GM12878 (cell line): ENCODE measurements around the gene LFNG. TPM values are rescaled to one million over a fixed set of nuclear protein-coding genes. Genes with fewer than 3 reads are reported as not detected.

Experiments
- ATAC-seq: fragments of 200-7000 bp; cut with Tn5 transposase; 3 replicates; pipeline ENCODE4 v1.9.1; 2020; ENCODE audit warnings: mild to moderate bottlenecking, moderate library complexity
- BruUV-seq: library from RNA; stranded (reverse); fragments of 400-500 nt; replicated peaks from 2 replicates; lab custom pipeline; 2021; lab: Mats Ljungman, UMichigan
- CTCF ChIA-PET: fragments of 300-600 bp; sonication (Branson Sonifier 250); formaldehyde crosslinking; extraction: SDS; loops from one replicate; lab custom pipeline; 2021; ENCODE audit warnings: inconsistent platforms; lab: Yijun Ruan, JAX
- POLR2A ChIA-PET: fragments of 350-600 bp; formaldehyde crosslinking; extraction: SDS; loops from one replicate; lab custom pipeline; 2021; ENCODE audit warnings: inconsistent platforms; lab: Charles Lee
- RAD21 ChIA-PET: fragments of 300-600 bp; sonication (Branson Sonifier 250); formaldehyde crosslinking; loops from one replicate; lab custom pipeline; 2023; ENCODE audit warnings: antibody characterized with exemption; ENCODE audit not compliant: unreplicated experiment; lab: Charles Lee
- SMC1A ChIA-PET: fragments of 300-600 bp; sonication (Branson Sonifier 250); formaldehyde crosslinking; loops from one replicate; lab custom pipeline; 2023; ENCODE audit not compliant: unreplicated experiment, uncharacterized antibody; lab: Charles Lee
- DNase-seq: peaks from one replicate; pipeline ENCODE4 v3.0.0-alpha.2; 2011; ENCODE audit warnings: low read depth, low spot score
- FAIRE-seq: peaks from 3 replicates; lab custom pipeline; 2011; peaks lifted over from hg19 to GRCh38; lab: Jason Lieb, UNC
- H2AFZ ChIP-seq: 2 replicates; pipeline ENCODE4 v1.6.0; 2011; ENCODE audit warnings: low read depth, low read length, control low read depth; ENCODE audit not compliant: control insufficient read depth
- H3K27ac ChIP-seq: 2 replicates; pipeline ENCODE4 v1.5.1; 2011; ENCODE audit warnings: control low read depth; ENCODE audit not compliant: control insufficient read depth, insufficient read depth
- H3K27me3 ChIP-seq, 2 experiments: replicated peaks in 1 of 2; 2 replicates each; pipeline versions ENCODE4 v1.6.0 to v1.6.1; 2011; ENCODE audit warnings: low read length in 1 of 2; ENCODE audit not compliant: control insufficient read depth in 2 of 2, insufficient read depth in 2 of 2
- H3K36me3 ChIP-seq, 2 experiments: 2 replicates each; pipeline ENCODE4 v1.5.1; 2011; ENCODE audit warnings: low read length in 1 of 2; ENCODE audit not compliant: control insufficient read depth in 2 of 2, insufficient read depth in 2 of 2
- H3K4me1 ChIP-seq: 2 replicates; pipeline ENCODE4 v1.6.1; 2011; ENCODE audit warnings: mild to moderate bottlenecking, low read length, moderate library complexity, mixed read lengths; ENCODE audit not compliant: control insufficient read depth, insufficient read depth
- H3K4me2 ChIP-seq: 2 replicates; pipeline ENCODE4 v1.6.0; 2011; ENCODE audit warnings: control low read depth; ENCODE audit not compliant: control insufficient read depth, insufficient read depth
- H3K4me3 ChIP-seq: fragments of 200-600 bp; sonication (generic); 2 replicates; pipeline ENCODE4 v1.5.1; 2016
- H3K79me2 ChIP-seq: 2 replicates; pipeline ENCODE4 v1.6.0; 2011; ENCODE audit warnings: low read length; ENCODE audit not compliant: control insufficient read depth, insufficient read depth
- H3K9ac ChIP-seq: 2 replicates; pipeline ENCODE4 v1.8.0; 2011; ENCODE audit warnings: low read length, control low read depth, mixed read lengths; ENCODE audit not compliant: control insufficient read depth, insufficient read depth
- H3K9me3 ChIP-seq: replicated peaks from 3 replicates; pipeline ENCODE4 v1.5.1; 2011; ENCODE audit warnings: mild to moderate bottlenecking, low read length; ENCODE audit not compliant: control insufficient read depth, insufficient read depth
- H4K20me1 ChIP-seq: 2 replicates; pipeline ENCODE4 v1.6.0; 2011; ENCODE audit not compliant: control insufficient read depth, insufficient read depth
- CEBPB ChIP-seq, 2 experiments: fragments of 150-350 bp in 1 of 2; IDR thresholded peaks; 2 replicates each; pipeline ENCODE4 v1.6.1; 2012 to 2014; ENCODE audit warnings: low read depth in 2 of 2, low read length in 2 of 2, borderline replicate concordance in 1 of 2, inconsistent platforms in 1 of 2
- FOS ChIP-seq: IDR thresholded peaks from 3 replicates; pipeline ENCODE4 v1.6.1; 2011; ENCODE audit warnings: borderline replicate concordance; ENCODE audit not compliant: insufficient read length; ENCODE audit errors: extremely low read depth
- KLF5 ChIP-seq: fragments of 450-650 bp; IDR thresholded peaks from 2 replicates; pipeline ENCODE4 v1.6.1; 2014; ENCODE audit warnings: mild to moderate bottlenecking; ENCODE audit not compliant: partially characterized antibody
- MTA3 ChIP-seq: IDR thresholded peaks from 2 replicates; pipeline ENCODE4 v1.6.1; 2012; ENCODE audit warnings: low read length, inconsistent platforms, borderline replicate concordance
- NR2C1 ChIP-seq: fragments of 450-650 bp; IDR thresholded peaks from 2 replicates; pipeline ENCODE4 v1.6.1; 2017; ENCODE audit warnings: antibody characterized with exemption, mild to moderate bottlenecking, moderate library complexity
- NR2F1 ChIP-seq: fragments of 450-650 bp; conservative IDR thresholded peaks from 2 replicates; pipeline ENCODE4 v1.6.1; 2017; ENCODE audit warnings: mild to moderate bottlenecking
- TBL1XR1 ChIP-seq: IDR thresholded peaks from 2 replicates; pipeline ENCODE4 v1.6.1; 2012; ENCODE audit warnings: low read depth, low read length, improper control_type of control experiment
- ZNF207 ChIP-seq: fragments of 450-650 bp; IDR thresholded peaks from 2 replicates; pipeline ENCODE4 v1.6.1; 2014; ENCODE audit warnings: antibody characterized with exemption, mild to moderate bottlenecking, borderline replicate concordance
- WGBS: methylation state at CpG from one replicate; pipeline ENCODE4 v1.1.6; 2016; ENCODE audit warnings: low lambda C conversion rate; ENCODE audit not compliant: insufficient replicate concordance, insufficient coverage; ENCODE audit errors: missing lambda C conversion rate; 5-methylcytosine and 5-hydroxymethylcytosine counted together
- in situ Hi-C: fragments of 300-500 bp; cut with MboI; formaldehyde crosslinking; loops from 9 replicates; pipeline ENCODE4 v1.14.3; 2018; ENCODE audit warnings: mixed read lengths
- intact Hi-C: fragments of 100-400 bp; cut with micrococcal nuclease; formaldehyde crosslinking; loops from one replicate; pipeline ENCODE4 v1.14.2; 2022; ENCODE audit not compliant: unreplicated experiment
- polyA plus RNA-seq, 11 experiments: library from polyadenylated mRNA; depleted of rRNA in 4 of 11; unstranded in 6 of 11; stranded (reverse) in 5 of 11; fragments of >200 nt; fragmentation: Nextera tagmentation in 4 of 11; fragmentation: Illumina TruSeq in 1 of 11; extraction: Ambion mirVana in 4 of 11; extraction: Trizol in 1 of 11; gene quantifications; 1 replicate in 1 of 11; 2 replicates in 10 of 11; pipeline versions ENCODE4 v1.2.1 to v1.2.3, GENCODE V29; 2011 to 2016; ENCODE audit warnings: inconsistent platforms in 2 of 11, missing spikeins in 2 of 11, low read depth in 1 of 11
- total RNA-seq, 4 experiments: library from RNA; depleted of rRNA in 3 of 4; stranded (reverse); fragments of >200 nt in 3 of 4; fragmentation: Illumina TruSeq in 1 of 4; extraction: Trizol in 1 of 4; gene quantifications; 2 replicates each; pipeline versions ENCODE4 v1.2.1 to v1.2.3, GENCODE V29; 2013 to 2021
- TF ChIP-seq, protein P1 (sequence below): fragments of 450-650 bp; IDR thresholded peaks from 2 replicates; pipeline ENCODE4 v1.6.1; 2018; ENCODE audit warnings: mild to moderate bottlenecking, low read depth, moderate library complexity; ENCODE audit not compliant: partially characterized antibody

Gene LFNG
- total and polyA plus RNA-seq, 10 of the 15 experiments (the other 5 are each of a cell fraction or from before 2014, with no cell fraction given), result 0.09 to 0.68 (median 0.33) TPM; not detected in 2

DNA sequence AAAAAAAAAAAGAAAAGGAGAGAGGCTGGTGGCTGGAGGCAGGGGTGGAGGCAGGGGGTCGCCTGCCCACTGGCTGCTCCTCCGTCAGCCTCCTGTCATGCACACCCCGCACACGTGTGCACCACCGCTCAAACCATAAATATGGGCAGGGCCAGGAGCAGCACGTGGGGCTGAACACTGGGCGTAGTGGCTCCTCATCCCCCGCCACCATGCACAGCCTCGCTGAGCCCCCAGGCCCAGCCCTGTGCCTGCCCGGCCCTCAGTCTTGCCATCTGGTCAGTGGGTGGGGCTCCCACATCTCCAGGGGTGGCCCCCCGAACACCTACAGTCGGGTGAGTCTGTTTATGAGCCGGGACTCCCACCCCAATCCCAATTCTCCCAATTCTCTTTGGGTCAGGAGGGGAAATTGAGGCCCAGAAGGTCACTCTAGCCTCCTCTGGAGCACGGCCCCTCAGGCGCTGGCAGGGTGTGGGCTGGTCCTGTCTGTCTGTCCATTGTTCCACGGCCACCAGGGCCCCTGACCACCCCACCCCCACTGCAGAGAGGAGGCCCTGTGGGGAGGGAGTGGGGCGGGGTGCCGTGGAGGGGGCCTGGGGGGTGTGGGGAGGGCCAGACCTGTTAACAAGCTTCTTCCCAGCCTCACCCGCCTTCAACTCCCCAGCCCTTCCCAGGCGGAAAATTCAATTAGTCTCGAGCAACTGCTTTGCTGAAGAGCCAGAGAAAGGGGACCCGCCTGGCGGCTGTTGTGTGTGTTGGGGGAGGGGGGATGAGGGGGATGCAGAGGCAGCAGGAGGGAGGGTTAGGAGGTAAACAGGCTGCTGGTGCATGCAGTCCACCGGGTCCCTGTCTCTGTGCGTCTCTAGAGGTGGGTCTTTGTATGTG lies 23.9 kb upstream of the LFNG start (continued):
- TF ChIP-seq, protein P1, sequence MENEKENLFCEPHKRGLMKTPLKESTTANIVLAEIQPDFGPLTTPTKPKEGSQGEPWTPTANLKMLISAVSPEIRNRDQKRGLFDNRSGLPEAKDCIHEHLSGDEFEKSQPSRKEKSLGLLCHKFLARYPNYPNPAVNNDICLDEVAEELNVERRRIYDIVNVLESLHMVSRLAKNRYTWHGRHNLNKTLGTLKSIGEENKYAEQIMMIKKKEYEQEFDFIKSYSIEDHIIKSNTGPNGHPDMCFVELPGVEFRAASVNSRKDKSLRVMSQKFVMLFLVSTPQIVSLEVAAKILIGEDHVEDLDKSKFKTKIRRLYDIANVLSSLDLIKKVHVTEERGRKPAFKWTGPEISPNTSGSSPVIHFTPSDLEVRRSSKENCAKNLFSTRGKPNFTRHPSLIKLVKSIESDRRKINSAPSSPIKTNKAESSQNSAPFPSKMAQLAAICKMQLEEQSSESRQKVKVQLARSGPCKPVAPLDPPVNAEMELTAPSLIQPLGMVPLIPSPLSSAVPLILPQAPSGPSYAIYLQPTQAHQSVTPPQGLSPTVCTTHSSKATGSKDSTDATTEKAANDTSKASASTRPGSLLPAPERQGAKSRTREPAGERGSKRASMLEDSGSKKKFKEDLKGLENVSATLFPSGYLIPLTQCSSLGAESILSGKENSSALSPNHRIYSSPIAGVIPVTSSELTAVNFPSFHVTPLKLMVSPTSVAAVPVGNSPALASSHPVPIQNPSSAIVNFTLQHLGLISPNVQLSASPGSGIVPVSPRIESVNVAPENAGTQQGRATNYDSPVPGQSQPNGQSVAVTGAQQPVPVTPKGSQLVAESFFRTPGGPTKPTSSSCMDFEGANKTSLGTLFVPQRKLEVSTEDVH, result no peak

DNA sequence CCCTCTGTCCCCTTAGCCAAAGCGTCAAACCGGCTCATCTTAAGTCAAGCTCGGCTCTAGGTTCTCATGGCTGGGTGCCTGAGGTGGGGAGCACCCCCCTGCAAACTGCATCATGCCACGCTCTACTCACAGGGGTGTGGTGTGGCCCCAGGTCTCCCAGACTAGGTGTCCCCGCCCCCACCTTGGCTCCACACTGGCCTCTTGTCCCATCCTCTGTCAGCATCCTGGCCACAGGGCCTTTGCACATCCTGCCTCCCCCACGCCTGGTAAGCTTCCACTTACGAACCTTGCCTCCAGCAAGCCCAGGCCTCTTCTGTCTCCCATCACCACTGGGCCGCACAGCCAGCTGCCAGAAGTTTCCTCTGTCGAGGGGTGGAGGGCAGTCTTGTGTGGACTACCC lies 23.2 kb upstream of the LFNG start:
- ChIA-PET POLR2A (no interaction called here), RAD21 (no interaction called here)
- WGBS, result 59% methylated on average over 9 of the region's 9 CpGs

More for the DNA sequence above, 23.2 kb upstream of the LFNG start:
- Histone ChIP-seq H3K4me2 (no peak overlapping the region), H3K4me3 (no peak overlapping the region), H3K4me1 (no peaks in the 10 kb centered on the region), H2AFZ (no peak overlapping the region), H3K79me2 (no peaks in the 10 kb centered on the region), H3K9ac (no peak overlapping the region), H3K27me3 (peaks cover 0 to 1% of the 10 kb centered on the region in 2 experiments; a peak in 1 of 4 replicates), H4K20me1 (no peaks in the 10 kb centered on the region), H3K36me3 (no peaks in the 10 kb centered on the region), H3K27ac (no peak overlapping the region), H3K9me3 (no peaks in the 10 kb centered on the region)
- no TSS peak for BruUV-seq
- intact Hi-C loops, result no loop called here
- no peak for DNase-seq
- in situ Hi-C loops, result no loop called here
- SMC1A ChIA-PET, result no interaction called here
- FAIRE-seq, result no peak
- CTCF ChIA-PET, result no interaction called here
- TF ChIP-seq ZNF207, result no peak
- TF ChIP-seq KLF5, result no peak
- TF ChIP-seq NR2C1, result no peak
- TF ChIP-seq TBL1XR1, result no peak
- no peak for TF ChIP-seq NR2F1
- no peak for TF ChIP-seq CEBPB (IDR thresholded peaks at IDR 0.05; ENCODE audit: borderline replicate concordance in 1 of 2, low read depth in 2 of 2, low read length in 2 of 2)
- TF ChIP-seq FOS, result no peak
- TF ChIP-seq, protein P1, result no peak
- TF ChIP-seq MTA3, result no peak
- ATAC-seq, result no peak; the same call in 2 of the 3 replicates
